ENCODE results near the gene ROPN1L.

The ROPN1L gene

DNA sequence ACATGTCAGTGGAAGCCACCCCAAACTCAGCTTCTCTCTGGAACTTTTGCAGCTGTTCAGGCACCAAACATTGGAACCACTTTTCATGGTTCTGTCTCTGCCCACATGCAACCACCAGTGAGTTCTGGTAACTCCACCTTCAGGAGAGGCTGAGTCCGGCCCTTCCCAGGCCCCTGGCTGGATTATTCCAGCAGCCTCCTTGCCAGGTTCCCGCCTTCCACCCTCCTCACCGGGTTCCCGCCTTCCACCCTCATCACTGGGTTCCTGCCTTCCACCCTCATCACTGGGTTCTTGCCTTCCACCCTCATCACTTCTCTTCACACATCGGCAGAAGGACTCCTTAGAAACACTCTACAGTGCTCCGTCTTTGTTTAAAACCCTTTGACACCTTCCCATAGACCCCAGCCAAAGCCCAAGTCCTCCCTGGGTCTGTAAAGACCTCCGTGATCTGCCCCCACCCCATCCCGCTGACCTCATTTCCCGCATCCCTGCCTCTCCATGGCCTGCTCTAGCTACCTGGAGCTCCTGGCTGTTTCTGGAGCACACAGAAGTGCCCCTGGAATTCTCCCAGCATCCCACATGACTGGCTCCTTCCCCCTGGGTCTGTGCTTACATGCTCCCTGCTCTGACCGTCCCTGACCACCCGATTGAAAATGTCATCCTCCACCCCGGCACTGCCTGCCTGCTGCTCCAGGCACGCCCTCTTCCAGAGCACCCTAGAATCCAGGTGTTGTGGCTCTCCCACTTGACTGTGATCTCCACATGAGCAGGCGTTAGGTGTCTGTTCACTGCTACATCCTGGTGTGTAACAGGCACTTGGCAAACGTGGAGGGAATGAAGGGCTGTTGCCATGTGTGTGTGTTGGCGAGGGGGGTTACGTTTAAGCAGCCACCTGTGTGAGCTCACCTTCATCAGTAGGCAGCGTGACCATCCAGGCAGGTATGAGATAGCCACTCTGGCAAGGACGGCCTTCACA, 17.7 kb downstream of the ROPN1L start:
- TF ChIP-seq SIN3A (IDR thresholded peaks at IDR 0.05; ENCODE audit: borderline replicate concordance, insufficient read depth, low read length) (no peak), FOXP2 (optimal IDR thresholded peaks at IDR 0.05; ENCODE audit: borderline replicate concordance, extremely low read depth, extremely low read length, insufficient read depth) (no peak), TAF1 (IDR thresholded peaks at IDR 0.05; ENCODE audit: borderline replicate concordance, insufficient read depth, low read length) (no peak), POLR2AphosphoS5 (IDR thresholded peaks at IDR 0.05; ENCODE audit: low read depth, low read length) (no peak), REST (IDR thresholded peaks at IDR 0.05; ENCODE audit: insufficient read depth in 1 of 2, low read depth in 2 of 2, low read length in 2 of 2) (no peak)

GRCh38 chr5:10460252-10460906, 18.7 kb downstream of the ROPN1L start:
- TF ChIP-seq FOXP2 (optimal IDR thresholded peaks at IDR 0.05; ENCODE audit: borderline replicate concordance, extremely low read depth, extremely low read length, insufficient read depth) (no peak), POLR2AphosphoS5 (IDR thresholded peaks at IDR 0.05; ENCODE audit: low read depth, low read length) (no peak), REST (IDR thresholded peaks at IDR 0.05; ENCODE audit: insufficient read depth in 1 of 2, low read depth in 2 of 2, low read length in 2 of 2) (no peak), SIN3A (IDR thresholded peaks at IDR 0.05; ENCODE audit: borderline replicate concordance, insufficient read depth, low read length) (no peak), TAF1 (IDR thresholded peaks at IDR 0.05; ENCODE audit: borderline replicate concordance, insufficient read depth, low read length) (no peak)

GRCh38 chr5:10461041-10461440, 19.4 kb downstream of the ROPN1L start:
- TF ChIP-seq SIN3A (IDR thresholded peaks at IDR 0.05; ENCODE audit: borderline replicate concordance, insufficient read depth, low read length) (no peak), TAF1 (IDR thresholded peaks at IDR 0.05; ENCODE audit: borderline replicate concordance, insufficient read depth, low read length) (no peak), FOXP2 (optimal IDR thresholded peaks at IDR 0.05; ENCODE audit: borderline replicate concordance, extremely low read depth, extremely low read length, insufficient read depth) (no peak), REST (IDR thresholded peaks at IDR 0.05; ENCODE audit: insufficient read depth in 1 of 2, low read depth in 2 of 2, low read length in 2 of 2) (no peak), POLR2AphosphoS5 (IDR thresholded peaks at IDR 0.05; ENCODE audit: low read depth, low read length) (no peak)

DNA sequence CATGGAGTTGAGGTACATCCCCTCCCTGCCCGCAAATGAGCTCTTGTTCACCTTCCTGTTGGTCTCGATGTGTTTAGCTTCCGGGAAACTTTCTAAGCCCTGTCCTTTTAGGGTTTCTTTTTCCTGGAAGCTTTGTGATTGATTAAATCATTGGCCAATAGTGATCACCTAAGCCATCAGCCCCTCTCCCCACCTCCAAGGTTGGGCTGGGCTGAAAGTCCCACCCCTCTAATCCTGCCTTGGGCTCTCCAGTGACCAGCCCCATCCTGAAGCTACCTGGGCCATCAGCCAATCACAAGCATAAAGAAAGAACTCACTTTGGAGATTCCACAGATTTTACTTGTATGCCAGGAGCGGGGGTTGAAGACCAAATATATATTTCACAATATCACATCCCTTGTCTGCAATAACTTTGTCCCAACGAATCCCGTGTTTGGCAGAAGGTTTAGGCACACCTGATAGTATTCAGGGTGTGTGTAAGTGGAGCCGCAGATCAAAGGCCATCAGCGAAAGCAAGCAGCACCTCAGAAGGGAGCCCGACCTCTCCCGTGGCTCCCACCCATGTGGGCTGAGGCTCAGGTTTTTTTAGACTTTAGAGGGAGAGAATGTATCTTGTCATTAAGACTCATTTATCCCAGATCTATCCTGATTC, 20.4 kb downstream of the ROPN1L start:
- TF ChIP-seq SIN3A (IDR thresholded peaks at IDR 0.05; ENCODE audit: borderline replicate concordance, insufficient read depth, low read length) (no peak), REST (IDR thresholded peaks at IDR 0.05; ENCODE audit: insufficient read depth in 1 of 2, low read depth in 2 of 2, low read length in 2 of 2) (no peak), FOXP2 (optimal IDR thresholded peaks at IDR 0.05; ENCODE audit: borderline replicate concordance, extremely low read depth, extremely low read length, insufficient read depth) (no peak), POLR2AphosphoS5 (IDR thresholded peaks at IDR 0.05; ENCODE audit: low read depth, low read length) (no peak), TAF1 (IDR thresholded peaks at IDR 0.05; ENCODE audit: borderline replicate concordance, insufficient read depth, low read length) (no peak)

All from PFSK-1 (cell line).